Hypothalamus (tissue), 51 donors: ENCODE data around the gene REEP6.
A peak's percentile ranks its signal among the peaks of the same experiment; 100 is the strongest.

Source experiments
- DNase-seq, 51 donors: peaks; one replicate each; lab custom pipeline; 2025; lab: John Stamatoyannopoulos, UW

REEP6 gene

GRCh38 chr19:1491114-1491848 is at the start of gene REEP6:
TSS of gene REEP6 (plus strand) at chr19:1491181. CDS start at chr19:1491270, 89 bp downstream.
- no peak for DNase-seq

- no peak for DNase-seq
Observed at GRCh38 chr19:1441677-1442438, 49.1 kb upstream of the REEP6 start.

DNA sequence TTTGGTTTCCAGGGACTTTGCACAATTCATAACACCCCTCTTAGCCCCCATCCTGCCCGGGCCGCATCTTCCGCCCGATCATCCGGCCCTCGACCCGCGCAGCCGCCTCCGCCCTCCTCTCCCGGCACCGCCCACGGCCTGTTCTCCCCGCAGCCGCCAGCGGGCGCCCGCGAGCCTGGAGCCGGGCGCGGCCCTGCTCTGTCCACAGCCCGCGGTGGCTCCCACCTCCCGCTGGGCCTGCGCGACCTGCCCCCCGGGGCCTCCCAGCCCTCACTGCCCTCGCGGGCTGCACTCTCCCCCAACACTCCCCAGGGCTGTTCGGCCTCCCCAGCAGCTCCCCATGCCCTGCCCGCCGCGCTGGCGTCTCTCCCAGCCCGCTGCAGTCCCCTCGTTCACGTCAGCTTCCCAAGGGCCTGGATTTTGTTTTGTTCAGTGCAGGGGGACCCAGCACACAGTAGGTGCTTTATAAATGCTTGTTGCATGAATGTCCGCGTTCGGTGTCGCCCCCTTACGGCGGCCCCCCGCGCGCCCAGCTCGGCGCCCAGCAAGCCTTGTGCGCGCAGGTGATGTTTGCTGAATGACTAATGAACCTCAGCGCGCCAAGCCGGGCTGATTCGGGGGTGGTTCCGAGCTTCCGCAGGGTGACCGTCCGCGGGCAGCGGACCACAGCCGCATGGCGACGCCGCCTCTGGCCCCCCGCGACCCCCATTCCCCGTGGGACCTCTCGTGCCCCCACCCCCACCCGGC is 45.6 kb upstream of the REEP6 start:
- peak in 45 of 51 donors; percentile 14 to 83 (median 55) for DNase-seq

- peak in 36 of 51 donors; percentile 19 to 79 (median 49) for DNase-seq
Observed at GRCh38 chr19:1445932-1446712, 44.9 kb upstream of the REEP6 start.

DNA sequence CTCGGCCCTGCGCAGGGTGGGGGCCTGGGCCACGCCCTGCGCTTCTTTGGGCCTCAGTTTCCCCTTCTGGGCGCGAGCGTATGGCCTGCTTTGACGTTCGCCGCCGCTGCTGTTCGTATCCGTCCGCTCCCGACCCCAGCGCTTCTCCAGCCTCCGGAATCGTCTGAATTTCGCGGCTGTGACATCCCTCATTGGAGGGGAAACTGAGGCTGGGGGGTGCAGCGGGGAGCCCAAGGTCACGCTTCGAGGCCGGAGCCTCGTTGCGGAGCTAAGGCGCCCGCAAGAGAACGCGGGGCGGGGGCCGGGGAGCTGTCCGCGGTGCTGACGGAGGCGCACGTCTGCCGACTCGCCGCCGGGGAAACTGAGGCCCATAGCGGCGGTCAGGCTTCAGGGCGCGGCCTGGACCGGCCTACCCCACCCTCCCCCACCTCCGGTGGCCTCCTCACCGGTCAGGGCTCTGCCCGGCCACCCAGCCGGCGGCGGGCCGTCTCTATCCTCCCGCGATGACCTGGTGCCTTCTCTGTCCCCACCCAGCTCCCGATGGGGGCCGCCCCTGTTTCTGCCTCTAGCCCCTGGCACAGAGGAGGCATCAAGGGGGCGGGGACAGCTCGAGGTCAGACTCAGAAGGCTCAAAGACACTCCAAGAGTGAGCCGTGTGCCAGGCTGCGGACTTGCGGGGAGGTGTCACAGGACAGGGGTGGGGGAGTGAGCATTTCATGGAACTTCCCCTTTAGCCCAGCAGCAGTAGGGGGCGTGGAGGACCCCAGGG is 44.1 kb upstream of the REEP6 start:
- peak in 9 of 51 donors; percentile 16 to 52 (median 37) for DNase-seq

DNA sequence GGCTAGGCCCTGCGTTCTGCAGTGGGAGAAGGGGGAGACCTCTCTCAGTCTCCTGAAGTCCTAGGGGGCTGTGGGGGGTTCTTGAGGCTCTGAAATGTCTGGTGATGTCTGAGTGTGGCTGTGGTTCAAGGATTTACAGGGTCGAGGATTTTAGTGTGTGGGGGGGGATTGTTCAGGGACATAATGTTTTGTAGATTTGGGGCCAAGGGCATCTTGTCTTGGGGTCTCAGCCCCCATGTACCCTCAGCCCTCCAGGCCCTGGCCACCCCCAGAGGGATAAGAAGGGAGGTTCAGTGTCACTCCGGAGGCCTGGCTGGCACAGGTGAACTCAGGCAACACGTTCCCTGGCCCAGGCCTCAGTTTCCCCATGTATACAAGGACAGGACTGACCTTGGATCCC is 43.5 kb upstream of the REEP6 start:
- DNase-seq = no peak

DNA sequence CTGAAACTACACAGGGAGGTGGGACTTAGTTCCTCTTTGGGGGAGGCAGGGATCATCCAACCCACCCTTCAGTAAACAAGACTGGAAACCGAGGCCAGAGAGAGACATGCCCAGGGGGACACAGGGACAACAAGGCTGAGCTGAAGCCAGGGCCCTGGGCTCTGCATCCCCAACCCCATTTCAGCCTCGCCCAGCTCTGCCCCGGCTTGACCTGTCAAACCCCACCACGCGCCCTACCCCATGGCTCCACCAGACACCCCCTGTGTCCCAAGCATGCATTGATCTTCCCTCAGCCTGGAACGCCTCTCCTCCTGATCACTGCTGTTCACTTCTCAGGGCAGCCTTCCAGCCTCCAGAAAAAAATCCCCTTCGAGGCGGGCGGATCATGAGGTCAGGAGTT is 43.0 kb upstream of the REEP6 start:
- no peak for DNase-seq

- DNase-seq = peak; percentile 25 to 90 (median 81)
Observed at GRCh38 chr19:1449467-1450442, 41.2 kb upstream of the REEP6 start, which contains the start of gene APC2. TSS of gene APC2 (plus strand) at chr19:1450121. CDS start at chr19:1453002, 2,881 bp downstream.

DNA sequence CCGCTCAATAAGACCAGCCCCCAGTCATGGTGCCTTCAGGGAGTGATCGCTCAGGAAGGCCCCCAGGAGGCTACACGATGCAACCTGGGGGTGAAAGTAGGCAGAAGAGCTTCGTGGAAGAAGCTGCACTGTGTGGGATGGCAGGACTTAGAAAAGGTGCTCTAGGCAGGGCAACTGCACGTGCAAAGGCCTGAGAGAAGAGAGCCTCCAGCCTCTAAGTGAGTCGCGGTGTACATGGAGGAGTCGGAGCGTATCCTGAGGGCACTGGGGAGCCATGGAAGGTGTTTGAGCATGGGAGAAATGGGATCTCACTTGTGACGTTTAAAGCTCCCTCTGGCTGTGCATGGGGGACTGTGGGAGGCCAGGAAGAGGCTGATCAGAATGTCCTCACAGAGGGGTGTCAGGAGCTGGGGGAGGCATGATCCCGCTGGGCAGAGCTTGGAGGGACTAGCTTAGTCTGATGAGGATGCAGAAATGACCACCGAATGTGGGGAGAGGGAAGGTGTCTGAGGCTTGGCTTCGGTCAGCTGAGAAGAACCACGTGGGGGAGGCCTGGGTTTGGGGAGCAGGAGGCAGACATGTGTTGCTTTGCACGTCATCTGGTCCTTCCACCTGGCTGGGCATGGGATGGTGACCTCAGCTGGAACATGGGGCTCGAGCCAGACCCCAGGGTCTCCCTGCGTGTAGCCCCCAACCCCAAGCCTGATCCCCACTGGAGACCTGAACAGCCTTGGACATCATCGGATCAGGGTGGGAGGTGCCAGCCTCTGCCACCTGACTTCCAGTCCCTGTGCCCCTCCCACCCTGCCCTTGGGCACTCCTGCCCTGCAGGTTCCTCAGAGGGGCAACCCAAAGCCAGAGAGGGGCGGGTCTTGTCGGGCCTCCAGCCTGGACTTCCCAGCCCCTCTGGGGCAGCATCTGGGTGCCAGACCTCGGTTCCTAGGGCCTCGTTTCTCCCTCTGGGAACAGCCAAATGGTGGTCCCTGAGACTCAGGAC is 39.9 kb upstream of the REEP6 start:
- peak in 40 of 51 donors; percentile 22 to 84 (median 59) for DNase-seq

- DNase-seq = peak in 48 of 51 donors; percentile 26 to 90 (median 78)
Observed at GRCh38 chr19:1451916-1452801, 38.8 kb upstream of the REEP6 start.

- peak in 2 of 51 donors; percentile 49 to 55 for DNase-seq
Observed at GRCh38 chr19:1452802-1453524, 38.0 kb upstream of the REEP6 start.

DNA sequence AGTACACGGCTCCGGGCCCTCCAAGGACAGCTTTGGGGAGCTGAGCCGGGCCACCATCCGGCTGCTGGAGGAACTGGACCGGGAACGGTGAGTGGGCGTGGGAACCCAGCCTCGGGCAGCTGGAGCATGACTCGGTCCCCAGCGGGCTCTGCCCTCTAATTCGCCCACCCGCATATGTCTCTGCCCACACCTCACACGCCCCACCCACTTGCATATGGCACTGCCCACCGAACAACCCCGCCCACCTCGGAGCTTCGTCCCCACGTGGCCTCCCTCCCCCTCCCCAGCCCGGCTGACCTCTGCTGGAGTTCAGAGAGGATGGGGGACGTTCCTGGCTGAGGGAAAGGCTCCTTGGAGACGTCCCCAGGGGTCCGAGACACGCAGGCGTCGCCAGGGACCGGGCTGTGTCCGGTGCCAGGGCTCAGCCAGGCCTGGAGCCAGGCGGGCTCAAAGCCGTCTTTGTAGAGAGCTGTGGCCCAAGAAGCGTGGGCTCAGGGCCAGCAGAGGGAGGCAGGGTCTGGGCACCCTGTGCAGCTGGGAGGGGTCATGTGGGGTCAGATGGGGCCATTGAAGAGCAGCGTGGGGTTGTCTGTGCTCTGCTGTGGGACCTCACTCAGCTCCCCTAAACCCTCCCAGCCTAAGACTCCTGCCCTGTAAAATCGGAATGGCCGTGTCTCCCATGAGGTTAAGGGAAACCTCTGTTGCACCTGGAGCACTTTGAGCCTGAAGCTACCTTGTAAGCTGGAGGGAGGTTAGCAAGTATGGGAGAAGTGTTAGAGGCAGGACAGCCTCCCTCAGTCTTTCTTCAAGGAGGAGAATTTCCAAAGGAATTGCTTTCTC is 37.2 kb upstream of the REEP6 start:
- peak; percentile 52 to 99 (median 94) for DNase-seq

- DNase-seq = no peak
Observed at GRCh38 chr19:1455002-1455335, 36.0 kb upstream of the REEP6 start.

- peak in 17 of 51 donors; percentile 12 to 58 (median 42) for DNase-seq
Observed at GRCh38 chr19:1455336-1456120, 35.5 kb upstream of the REEP6 start.
